NCI-H2196 (cell line): Measurements from ENCODE around the gene NAA80.
"Not testable (repeated sequence)": the region's sequence is repeated elsewhere in the genome, so short reads cannot be mapped to it uniquely, and the experiment has no call there.

Source experiments
- DNase-seq: peaks from one replicate; lab custom pipeline; 2025; ENCODE audit not compliant: unreplicated experiment; lab: John Stamatoyannopoulos, UW

NAA80 gene

GRCh38 chr3:50316657-50317242, 17.5 kb upstream of the NAA80 start:
- peak; percentile 49 for DNase-seq

- no peak for DNase-seq
These were observed 15.6 kb upstream of the NAA80 start for GRCh38 chr3:50314816-50315215.

- no peak for DNase-seq
These were observed 15.1 kb upstream of the NAA80 start for GRCh38 chr3:50314342-50314741.

- DNase-seq = not testable (repeated sequence)
These were observed 12.8 kb upstream of the NAA80 start for GRCh38 chr3:50312041-50312440.

- no peak for DNase-seq
These were observed 5.4 kb upstream of the NAA80 start for GRCh38 chr3:50304601-50305000.

- DNase-seq = peak; percentile 5
These were observed 4.0 kb upstream of the NAA80 start, which contains the start of gene HYAL1 for GRCh38 chr3:50303013-50303815. Gene HYAL1 (minus strand): TSS chr3:50303574. CDS start chr3:50302956, 618 bp downstream.

GRCh38 chr3:50302095-50303012, 3.1 kb upstream of the NAA80 start:
- DNase-seq = no peak

GRCh38 chr3:50300681-50301254, 1.6 kb upstream of the NAA80 start:
- DNase-seq = no peak

GRCh38 chr3:50299929-50300680, 900 bp upstream of the NAA80 start:
- no peak for DNase-seq

- DNase-seq = no peak
These were observed 378 bp upstream of the NAA80 start for GRCh38 chr3:50299638-50299928.

- DNase-seq = no peak
These were observed 1.1 kb downstream of the NAA80 start for GRCh38 chr3:50297896-50298725.

GRCh38 chr3:50297384-50297775, 1.8 kb downstream of the NAA80 start:
- DNase-seq = no peak

- no peak for DNase-seq
These were observed 2.4 kb downstream of the NAA80 start for GRCh38 chr3:50296721-50297383.

GRCh38 chr3:50295553-50296431, 3.4 kb downstream of the NAA80 start:
- DNase-seq = no peak

GRCh38 chr3:50294492-50295403, 4.5 kb downstream of the NAA80 start:
- no peak for DNase-seq

- DNase-seq = no peak
These were observed 5.1 kb downstream of the NAA80 start for GRCh38 chr3:50294089-50294488.

GRCh38 chr3:50293079-50293801, 6.0 kb downstream of the NAA80 start:
- DNase-seq = no peak
